K562 (cell line): ENCODE measurements around the gene SPOCK2. TPM values are rescaled to one million over a fixed set of nuclear protein-coding genes. Genes with fewer than 3 reads are reported as not detected.

Source experiments
- ATAC-seq: fragments of 200-7000 bp; cut with Tn5 transposase; 3 replicates; pipeline ENCODE4 v1.9.1; 2020; ENCODE audit warnings: moderate library complexity
- BruUV-seq: library from RNA; stranded (reverse); fragments of 400-500 nt; replicated peaks from 2 replicates; lab custom pipeline; 2021; lab: Mats Ljungman, UMichigan
- CTCF ChIA-PET: fragments of 300-600 bp; formaldehyde crosslinking; extraction: SDS; loops from one replicate; lab custom pipeline; 2021; ENCODE audit warnings: low intra/inter-chr PET ratio; lab: Yijun Ruan, JAX
- POLR2A ChIA-PET: fragments of 300-600, 350-650 bp; sonication (Branson Sonifier 250); formaldehyde crosslinking; extraction: SDS; loops from one replicate; lab custom pipeline; 2021; ENCODE audit warnings: antibody characterized with exemption, inconsistent platforms; lab: Yijun Ruan, JAX
- DNase-seq, 4 experiments: peaks; one replicate each; pipeline versions ENCODE4 v3.0.0 to v3.0.0-alpha.2; 2011 to 2018; ENCODE audit warnings: low spot score in 3 of 4, mixed read lengths in 3 of 4; ENCODE audit errors: extremely low read depth in 1 of 4
- FAIRE-seq: peaks from 2 replicates; lab custom pipeline; 2011; peaks lifted over from hg19 to GRCh38; lab: Jason Lieb, UNC
- H2AFZ ChIP-seq: 2 replicates; pipeline ENCODE4 v1.6.0; 2011; ENCODE audit warnings: low read depth, low read length, control low read depth, inconsistent platforms
- H3K27ac ChIP-seq: fragments of 200-600 bp; 3 replicates; pipeline ENCODE4 v1.8.0; 2011; ENCODE audit warnings: low read depth, mild to moderate bottlenecking, control low read depth, inconsistent platforms, low read length, moderate library complexity, mixed read lengths; ENCODE audit errors: extremely low read depth
- H3K27me3 ChIP-seq, 2 experiments: fragments of 300-600 bp in 1 of 2; 2 replicates in 1 of 2; 3 replicates in 1 of 2; pipeline versions ENCODE4 v1.6.0 to v1.8.0; 2011; ENCODE audit warnings: inconsistent platforms in 2 of 2, low read length in 2 of 2, mild to moderate bottlenecking in 1 of 2, mixed read lengths in 1 of 2, moderate library complexity in 1 of 2; ENCODE audit not compliant: control insufficient read depth in 2 of 2, insufficient read depth in 2 of 2
- H3K36me3 ChIP-seq: fragments of 300-600 bp; 3 replicates; pipeline ENCODE4 v1.8.0; 2011; ENCODE audit warnings: mild to moderate bottlenecking, low read length, inconsistent platforms; ENCODE audit not compliant: control insufficient read depth, insufficient read depth
- H3K4me1 ChIP-seq, 2 experiments: fragments of 200-600 bp in 1 of 2; replicated peaks in 1 of 2; 2 replicates in 1 of 2; 3 replicates in 1 of 2; pipeline versions ENCODE4 v1.5.1 to v1.8.0; 2011; ENCODE audit warnings: inconsistent platforms in 2 of 2, low read length in 2 of 2, mild to moderate bottlenecking in 1 of 2, mixed read lengths in 1 of 2, moderate library complexity in 1 of 2; ENCODE audit not compliant: control insufficient read depth in 2 of 2, insufficient read depth in 2 of 2
- H3K4me2 ChIP-seq: 2 replicates; pipeline ENCODE4 v1.6.1; 2011; ENCODE audit warnings: low read length, control low read depth, inconsistent platforms, mixed read lengths; ENCODE audit not compliant: insufficient read depth
- H3K4me3 ChIP-seq: fragments of 200-600 bp; sonication (generic), shearing (Covaris generic); 2 replicates; pipeline ENCODE4 v1.5.1; 2016; ENCODE audit warnings: control low read depth, inconsistent platforms
- H3K79me2 ChIP-seq: fragments of 200-600 bp; 3 replicates; pipeline ENCODE4 v1.8.0; 2011; ENCODE audit warnings: low read length, inconsistent platforms; ENCODE audit not compliant: control insufficient read depth, insufficient read depth
- H3K9ac ChIP-seq, 2 experiments: 2 replicates each; pipeline versions ENCODE4 v1.6.0 to v1.6.1; 2011; ENCODE audit warnings: low read depth in 2 of 2, low read length in 2 of 2, control low read depth in 1 of 2, inconsistent platforms in 1 of 2, mild to moderate bottlenecking in 1 of 2, mixed read lengths in 1 of 2; ENCODE audit not compliant: insufficient read depth in 1 of 2
- H3K9me1 ChIP-seq: one replicate; pipeline ENCODE4 v1.6.0; 2011; ENCODE audit warnings: inconsistent platforms, mild to moderate bottlenecking, low read length, moderate library complexity; ENCODE audit not compliant: control insufficient read depth, insufficient read depth
- H3K9me3 ChIP-seq: replicated peaks from 2 replicates; pipeline ENCODE4 v1.5.1; 2011; ENCODE audit warnings: low read depth, low read length, inconsistent platforms; ENCODE audit not compliant: control insufficient read depth, insufficient read depth
- H4K20me1 ChIP-seq: replicated peaks from 2 replicates; pipeline ENCODE4 v1.6.1; 2011; ENCODE audit warnings: low read length, inconsistent platforms, mixed read lengths; ENCODE audit not compliant: control insufficient read depth, insufficient read depth
- ARID3A ChIP-seq: IDR thresholded peaks from 2 replicates; pipeline ENCODE4 v1.6.1; 2012; ENCODE audit warnings: low read depth, low read length, improper control_type of control experiment, borderline replicate concordance
- C11orf30 ChIP-seq: fragments of 450-650 bp; IDR thresholded peaks from 2 replicates; pipeline ENCODE4 v1.6.1; 2016; ENCODE audit warnings: low read depth, mild to moderate bottlenecking
- CBX5 ChIP-seq: IDR thresholded peaks from 2 replicates; pipeline ENCODE4 v1.6.1; 2014; ENCODE audit warnings: low read depth, borderline replicate concordance
- DACH1 ChIP-seq: fragments of 450-650 bp; IDR thresholded peaks from 2 replicates; pipeline ENCODE4 v1.6.1; 2018; ENCODE audit not compliant: partially characterized antibody
- ILF3 ChIP-seq: fragments of 450-650 bp; IDR thresholded peaks from 2 replicates; pipeline ENCODE4 v1.6.1; 2018; ENCODE audit warnings: antibody characterized with exemption, mild to moderate bottlenecking, moderate library complexity, borderline replicate concordance
- PHB ChIP-seq: fragments of 250-450 bp; sonication (Bioruptor Pico); IDR thresholded peaks from 2 replicates; pipeline ENCODE4 v1.5.0; 2021
- XRCC5 ChIP-seq: fragments of 200-400 bp; formaldehyde crosslinking; IDR thresholded peaks from 2 replicates; pipeline ENCODE4 v1.6.1; 2017; ENCODE audit warnings: low read depth, mild to moderate bottlenecking, low read length
- ZNF224 ChIP-seq: sonication (generic); formaldehyde crosslinking; IDR thresholded peaks from 2 replicates; pipeline ENCODE4 v1.8.0; 2022; ENCODE audit warnings: mild to moderate bottlenecking, missing genetic modification reagents
- ZNF239 ChIP-seq: fragments of 250-450 bp; sonication (Bioruptor Pico); IDR thresholded peaks from 2 replicates; pipeline ENCODE4 v1.4.0; 2020; ENCODE audit warnings: mild to moderate bottlenecking
- WGBS: fragments of 100-300 bp; shearing (Covaris generic); methylation state at CpG from one replicate; pipeline ENCODE4 v1.1.6; 2016; ENCODE audit warnings: low coverage, mixed read lengths; ENCODE audit not compliant: insufficient coverage; ENCODE audit errors: missing lambda C conversion rate; 5-methylcytosine and 5-hydroxymethylcytosine counted together
- in situ Hi-C: fragments of 300-500 bp; cut with MboI; formaldehyde crosslinking; loops from 4 replicates; pipeline ENCODE4 v1.15.0; 2018; ENCODE audit warnings: inconsistent platforms, mixed read lengths
- intact Hi-C: fragments of 100-400 bp; cut with micrococcal nuclease; formaldehyde crosslinking; loops from 2 replicates; pipeline ENCODE4 v1.14.2; 2022
- polyA plus RNA-seq, 8 experiments: library from polyadenylated mRNA; depleted of rRNA in 4 of 8; stranded (reverse) in 5 of 8; unstranded in 3 of 8; fragments of >200 nt; fragmentation: Nextera tagmentation in 2 of 8; fragmentation: Illumina TruSeq in 1 of 8; extraction: Ambion mirVana in 2 of 8; extraction: Trizol in 1 of 8; gene quantifications; 2 replicates each; pipeline versions ENCODE4 v1.2.1 to v1.2.3, GENCODE V29; 2011 to 2014; ENCODE audit warnings: inconsistent platforms in 1 of 8, missing spikeins in 1 of 8
- total RNA-seq, 7 experiments: library from RNA; depleted of rRNA in 6 of 7; stranded (reverse); fragments of >200 nt in 6 of 7; fragmentation: Illumina TruSeq in 2 of 7; extraction: Trizol in 2 of 7; gene quantifications; 2 replicates each; pipeline versions ENCODE4 v1.2.1 to v1.2.3, GENCODE V29; 2011 to 2021; ENCODE audit warnings: low replicate concordance in 1 of 7
- TF ChIP-seq, protein P1 (sequence below): sonication (generic); formaldehyde crosslinking; IDR thresholded peaks from 2 replicates; pipeline ENCODE4 v1.8.0; 2022; ENCODE audit warnings: missing genetic modification reagents, mild to moderate bottlenecking, borderline replicate concordance
- TF ChIP-seq, protein P2 (sequence below): sonication (generic); formaldehyde crosslinking; IDR thresholded peaks from 2 replicates; pipeline ENCODE4 v1.9.0; 2022; ENCODE audit warnings: mild to moderate bottlenecking, missing genetic modification reagents
- TF ChIP-seq, protein P3 (sequence below): fragments of 250-450 bp; sonication (Bioruptor Pico); IDR thresholded peaks from 2 replicates; pipeline ENCODE4 v1.8.0; 2022; ENCODE audit warnings: moderate library complexity, mild to moderate bottlenecking, inconsistent platforms
- TF ChIP-seq, protein P4 (sequence below): fragments of 450-650 bp; IDR thresholded peaks from 2 replicates; pipeline ENCODE4 v1.6.1; 2018; ENCODE audit not compliant: partially characterized antibody

Gene SPOCK2
- total and polyA plus RNA-seq, 9 of the 15 experiments (the other 6 are each of a cell fraction or from before 2014, with no cell fraction given) = 0.04 to 0.86 (median 0.11) TPM; not detected in 2

DNA sequence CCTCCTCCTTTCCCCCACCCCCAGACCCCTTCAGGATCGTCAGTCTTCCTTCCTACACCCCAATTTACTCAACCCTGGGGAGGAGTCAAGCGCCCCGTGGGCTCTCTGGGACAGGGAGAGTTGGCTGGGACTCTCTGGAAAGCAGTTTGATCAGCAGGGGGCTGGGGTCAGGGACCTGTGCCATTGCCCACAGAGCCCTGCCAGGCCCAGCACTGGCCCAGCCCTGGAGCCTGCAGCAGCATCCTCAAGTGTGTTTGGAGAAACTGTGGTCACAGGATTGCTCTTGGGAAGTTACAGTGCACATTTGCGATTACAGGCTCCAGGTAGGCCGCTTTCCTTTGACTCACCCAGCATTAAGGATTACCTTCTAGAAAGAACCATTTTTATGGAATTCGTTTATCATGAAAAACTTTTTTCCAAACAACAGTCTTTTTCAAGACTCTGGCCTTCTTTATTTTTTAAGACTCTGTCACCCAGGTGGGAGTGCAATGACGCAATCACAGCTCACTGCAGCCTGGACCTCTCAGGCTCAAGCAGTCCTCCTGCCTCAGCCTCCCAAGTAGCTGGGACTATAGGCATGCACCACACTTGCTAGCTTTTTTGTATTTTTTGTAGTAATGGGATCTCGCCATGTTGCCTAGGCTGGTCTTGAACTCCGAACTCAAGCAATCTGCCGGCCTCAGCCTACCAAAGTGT is 73.4 kb downstream of the SPOCK2 start:
- Histone ChIP-seq H3K9me3 (no peaks in the 10 kb centered on the region), H3K9me1 (no peaks in the 10 kb centered on the region), H3K4me3 (no peak overlapping the region), H2AFZ (no peak overlapping the region), H3K27me3 (peaks cover 59 to 75% of the 10 kb centered on the region in 2 experiments), H3K36me3 (no peaks in the 10 kb centered on the region), H3K4me1 (no peaks in the 10 kb centered on the region), H3K9ac (0 out of 4 replicates have a peak overlapping the region, but pooled peaks of 1 of the 2 experiments have one; percentile 19), H3K4me2 (no peak overlapping the region), H3K27ac (no peak overlapping the region), H4K20me1 (0 out of 2 replicates have a peak, but pooled peaks cover 5% of the 10 kb centered on the region), H3K79me2 (no peaks in the 10 kb centered on the region)
- DNase-seq = no peak
- ChIA-PET CTCF (no interaction called here), POLR2A (interaction anchor here (0.6 to 1.7 kb wide), 3 partner anchors 13 to 86 kb away, joined by 3 to 5 read pairs (median 4); no protein-coding TSS in a partner anchor)
- 10% methylated on average over 10 of the region's 10 CpGs for WGBS
- in situ Hi-C loops (no loop called here), intact Hi-C loops (no loop called here)
- BruUV-seq = no TSS peak
- ATAC-seq = no peak
- no peak for FAIRE-seq
- TF ChIP-seq, protein P1, sequence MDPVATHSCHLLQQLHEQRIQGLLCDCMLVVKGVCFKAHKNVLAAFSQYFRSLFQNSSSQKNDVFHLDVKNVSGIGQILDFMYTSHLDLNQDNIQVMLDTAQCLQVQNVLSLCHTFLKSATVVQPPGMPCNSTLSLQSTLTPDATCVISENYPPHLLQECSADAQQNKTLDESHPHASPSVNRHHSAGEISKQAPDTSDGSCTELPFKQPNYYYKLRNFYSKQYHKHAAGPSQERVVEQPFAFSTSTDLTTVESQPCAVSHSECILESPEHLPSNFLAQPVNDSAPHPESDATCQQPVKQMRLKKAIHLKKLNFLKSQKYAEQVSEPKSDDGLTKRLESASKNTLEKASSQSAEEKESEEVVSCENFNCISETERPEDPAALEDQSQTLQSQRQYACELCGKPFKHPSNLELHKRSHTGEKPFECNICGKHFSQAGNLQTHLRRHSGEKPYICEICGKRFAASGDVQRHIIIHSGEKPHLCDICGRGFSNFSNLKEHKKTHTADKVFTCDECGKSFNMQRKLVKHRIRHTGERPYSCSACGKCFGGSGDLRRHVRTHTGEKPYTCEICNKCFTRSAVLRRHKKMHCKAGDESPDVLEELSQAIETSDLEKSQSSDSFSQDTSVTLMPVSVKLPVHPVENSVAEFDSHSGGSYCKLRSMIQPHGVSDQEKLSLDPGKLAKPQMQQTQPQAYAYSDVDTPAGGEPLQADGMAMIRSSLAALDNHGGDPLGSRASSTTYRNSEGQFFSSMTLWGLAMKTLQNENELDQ (CRISPR knock-in tag) = no peak
- TF ChIP-seq PHB (no peak), ARID3A (no peak), XRCC5 (no peak), DACH1 (no peak), ILF3 (no peak), C11orf30 (no peak), CBX5 (no peak), ZNF239 (CRISPR knock-in tag) (no peak), ZNF224 (CRISPR knock-in tag) (no peak)
- TF ChIP-seq, protein P2, sequence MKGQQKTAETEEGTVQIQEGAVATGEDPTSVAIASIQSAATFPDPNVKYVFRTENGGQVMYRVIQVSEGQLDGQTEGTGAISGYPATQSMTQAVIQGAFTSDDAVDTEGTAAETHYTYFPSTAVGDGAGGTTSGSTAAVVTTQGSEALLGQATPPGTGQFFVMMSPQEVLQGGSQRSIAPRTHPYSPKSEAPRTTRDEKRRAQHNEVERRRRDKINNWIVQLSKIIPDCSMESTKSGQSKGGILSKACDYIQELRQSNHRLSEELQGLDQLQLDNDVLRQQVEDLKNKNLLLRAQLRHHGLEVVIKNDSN (CRISPR knock-in tag) = no peak
- TF ChIP-seq, protein P3, sequence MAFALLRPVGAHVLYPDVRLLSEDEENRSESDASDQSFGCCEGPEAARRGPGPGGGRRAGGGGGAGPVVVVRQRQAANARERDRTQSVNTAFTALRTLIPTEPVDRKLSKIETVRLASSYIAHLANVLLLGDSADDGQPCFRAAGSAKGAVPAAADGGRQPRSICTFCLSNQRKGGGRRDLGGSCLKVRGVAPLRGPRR (CRISPR knock-in tag) = no peak
- TF ChIP-seq, protein P4, sequence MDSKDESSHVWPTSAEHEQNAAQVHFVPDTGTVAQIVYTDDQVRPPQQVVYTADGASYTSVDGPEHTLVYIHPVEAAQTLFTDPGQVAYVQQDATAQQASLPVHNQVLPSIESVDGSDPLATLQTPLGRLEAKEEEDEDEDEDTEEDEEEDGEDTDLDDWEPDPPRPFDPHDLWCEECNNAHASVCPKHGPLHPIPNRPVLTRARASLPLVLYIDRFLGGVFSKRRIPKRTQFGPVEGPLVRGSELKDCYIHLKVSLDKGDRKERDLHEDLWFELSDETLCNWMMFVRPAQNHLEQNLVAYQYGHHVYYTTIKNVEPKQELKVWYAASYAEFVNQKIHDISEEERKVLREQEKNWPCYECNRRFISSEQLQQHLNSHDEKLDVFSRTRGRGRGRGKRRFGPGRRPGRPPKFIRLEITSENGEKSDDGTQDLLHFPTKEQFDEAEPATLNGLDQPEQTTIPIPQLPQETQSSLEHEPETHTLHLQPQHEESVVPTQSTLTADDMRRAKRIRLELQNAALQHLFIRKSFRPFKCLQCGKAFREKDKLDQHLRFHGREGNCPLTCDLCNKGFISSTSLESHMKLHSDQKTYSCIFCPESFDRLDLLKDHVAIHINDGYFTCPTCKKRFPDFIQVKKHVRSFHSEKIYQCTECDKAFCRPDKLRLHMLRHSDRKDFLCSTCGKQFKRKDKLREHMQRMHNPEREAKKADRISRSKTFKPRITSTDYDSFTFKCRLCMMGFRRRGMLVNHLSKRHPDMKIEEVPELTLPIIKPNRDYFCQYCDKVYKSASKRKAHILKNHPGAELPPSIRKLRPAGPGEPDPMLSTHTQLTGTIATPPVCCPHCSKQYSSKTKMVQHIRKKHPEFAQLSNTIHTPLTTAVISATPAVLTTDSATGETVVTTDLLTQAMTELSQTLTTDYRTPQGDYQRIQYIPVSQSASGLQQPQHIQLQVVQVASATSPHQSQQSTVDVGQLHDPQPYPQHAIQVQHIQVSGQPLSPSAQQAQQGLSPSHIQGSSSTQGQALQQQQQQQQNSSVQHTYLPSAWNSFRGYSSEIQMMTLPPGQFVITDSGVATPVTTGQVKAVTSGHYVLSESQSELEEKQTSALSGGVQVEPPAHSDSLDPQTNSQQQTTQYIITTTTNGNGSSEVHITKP = no peak
